Adrenal gland (tissue), 5 donors: Measurements from ENCODE around the gene NLRX1.

Source experiments
- POLR2A ChIP-seq, 2 donors: fragments of 450-650 bp; IDR thresholded peaks; one replicate each; pipeline ENCODE4 v1.6.1; 2017; ENCODE audit warnings: antibody characterized with exemption in 2 of 2, mild to moderate bottlenecking in 2 of 2, moderate library complexity in 1 of 2
- TF ChIP-seq, protein P1 (sequence below), 6 experiments: fragments of 450-650 bp in 4 of 6; fragments of 200-600 bp in 2 of 6; sonication (generic) in 1 of 6; IDR thresholded peaks; 1 replicate in 5 of 6; 2 replicates in 1 of 6; pipeline versions ENCODE4 v1.5.1 to v1.8.0; 2016 to 2021; ENCODE audit warnings: antibody characterized with exemption in 6 of 6, mild to moderate bottlenecking in 2 of 6, moderate library complexity in 1 of 6
- donor health status: DM: no; HTN: no; CAD: no.

- no peak for TF ChIP-seq POLR2A (IDR thresholded peaks at IDR 0.05)
- TF ChIP-seq, protein P1, sequence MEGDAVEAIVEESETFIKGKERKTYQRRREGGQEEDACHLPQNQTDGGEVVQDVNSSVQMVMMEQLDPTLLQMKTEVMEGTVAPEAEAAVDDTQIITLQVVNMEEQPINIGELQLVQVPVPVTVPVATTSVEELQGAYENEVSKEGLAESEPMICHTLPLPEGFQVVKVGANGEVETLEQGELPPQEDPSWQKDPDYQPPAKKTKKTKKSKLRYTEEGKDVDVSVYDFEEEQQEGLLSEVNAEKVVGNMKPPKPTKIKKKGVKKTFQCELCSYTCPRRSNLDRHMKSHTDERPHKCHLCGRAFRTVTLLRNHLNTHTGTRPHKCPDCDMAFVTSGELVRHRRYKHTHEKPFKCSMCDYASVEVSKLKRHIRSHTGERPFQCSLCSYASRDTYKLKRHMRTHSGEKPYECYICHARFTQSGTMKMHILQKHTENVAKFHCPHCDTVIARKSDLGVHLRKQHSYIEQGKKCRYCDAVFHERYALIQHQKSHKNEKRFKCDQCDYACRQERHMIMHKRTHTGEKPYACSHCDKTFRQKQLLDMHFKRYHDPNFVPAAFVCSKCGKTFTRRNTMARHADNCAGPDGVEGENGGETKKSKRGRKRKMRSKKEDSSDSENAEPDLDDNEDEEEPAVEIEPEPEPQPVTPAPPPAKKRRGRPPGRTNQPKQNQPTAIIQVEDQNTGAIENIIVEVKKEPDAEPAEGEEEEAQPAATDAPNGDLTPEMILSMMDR (IDR thresholded peaks at IDR 0.05), result no peak
Measured at GRCh38 chr11:119153049-119153818, 15.3 kb upstream of the NLRX1 start.
